Mesodermal cell (in vitro differentiated cells): ENCODE data around the gene SLC33A1.

Experiments
- H3K27ac ChIP-seq: 2 replicates; pipeline ENCODE4 v1.7.0; 2013; ENCODE audit warnings: mild to moderate bottlenecking, low read depth, low read length, moderate library complexity; ENCODE audit not compliant: severe bottlenecking
- H3K36me3 ChIP-seq: 2 replicates; pipeline ENCODE4 v1.7.1; 2013; ENCODE audit warnings: mild to moderate bottlenecking, low read length, moderate library complexity; ENCODE audit not compliant: control insufficient read depth, insufficient read depth
- H3K4me1 ChIP-seq: one replicate; pipeline ENCODE4 v1.7.1; 2013; ENCODE audit warnings: mild to moderate bottlenecking, low read length; ENCODE audit not compliant: insufficient read depth, control insufficient read depth, poor library complexity, severe bottlenecking
- H3K4me3 ChIP-seq: 2 replicates; pipeline ENCODE4 v1.7.0; 2013; ENCODE audit warnings: low read length, control low read depth, mild to moderate bottlenecking; ENCODE audit not compliant: insufficient read depth, poor library complexity, severe bottlenecking; ENCODE audit errors: extremely low read depth
- H3K9me3 ChIP-seq: 2 replicates; pipeline ENCODE4 v1.7.1; 2013; ENCODE audit warnings: mild to moderate bottlenecking, low read length, moderate library complexity; ENCODE audit not compliant: control insufficient read depth
- WGBS, 2 experiments: methylation state at CpG; one replicate each; pipeline ENCODE4 v1.1.5; 2013; ENCODE audit warnings: missing lambda C conversion rate in 2 of 2; ENCODE audit not compliant: insufficient coverage in 2 of 2; 5-methylcytosine and 5-hydroxymethylcytosine counted together

SLC33A1 gene

DNA sequence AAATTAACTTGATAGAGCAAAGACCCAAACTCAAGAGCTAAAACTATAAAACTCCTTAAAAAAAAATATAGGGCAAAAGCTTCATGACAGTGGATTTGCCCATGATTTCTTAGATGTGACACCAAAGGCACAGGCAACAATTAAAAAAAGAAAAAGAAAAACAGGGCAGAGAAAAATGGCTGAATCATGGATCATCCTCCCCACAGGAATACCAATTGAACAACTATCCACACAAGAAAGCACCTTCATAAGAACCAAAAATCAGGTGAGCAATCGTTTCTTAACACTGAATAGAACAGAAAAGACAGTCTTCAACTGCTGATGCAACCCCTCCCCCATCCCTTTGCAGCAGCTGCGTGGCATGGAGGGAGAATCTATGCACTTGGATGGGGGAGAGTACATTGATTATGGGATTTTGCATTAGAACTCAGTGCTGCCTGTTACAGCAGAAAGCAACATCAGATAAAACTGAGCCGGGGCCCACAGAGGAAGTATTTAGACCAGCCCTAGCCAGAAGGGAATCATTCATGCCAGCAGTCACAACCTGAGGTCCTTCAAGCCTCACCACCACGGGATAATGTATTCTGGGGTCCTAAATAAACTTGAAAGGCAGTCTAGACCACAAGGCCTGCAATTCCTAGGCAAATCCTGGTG is 63.8 kb downstream of the SLC33A1 start:
- no peaks in the 10 kb centered on the region for H3K9me3 ChIP-seq
- 85% methylated on average over 2 to 3 of the region's 4 CpGs for WGBS, 2 experiments
- H3K4me1 ChIP-seq = no peaks in the 10 kb centered on the region
- no peak overlapping the region for H3K4me3 ChIP-seq
- H3K36me3 ChIP-seq = no peaks in the 10 kb centered on the region
- H3K27ac ChIP-seq = no peak overlapping the region

DNA sequence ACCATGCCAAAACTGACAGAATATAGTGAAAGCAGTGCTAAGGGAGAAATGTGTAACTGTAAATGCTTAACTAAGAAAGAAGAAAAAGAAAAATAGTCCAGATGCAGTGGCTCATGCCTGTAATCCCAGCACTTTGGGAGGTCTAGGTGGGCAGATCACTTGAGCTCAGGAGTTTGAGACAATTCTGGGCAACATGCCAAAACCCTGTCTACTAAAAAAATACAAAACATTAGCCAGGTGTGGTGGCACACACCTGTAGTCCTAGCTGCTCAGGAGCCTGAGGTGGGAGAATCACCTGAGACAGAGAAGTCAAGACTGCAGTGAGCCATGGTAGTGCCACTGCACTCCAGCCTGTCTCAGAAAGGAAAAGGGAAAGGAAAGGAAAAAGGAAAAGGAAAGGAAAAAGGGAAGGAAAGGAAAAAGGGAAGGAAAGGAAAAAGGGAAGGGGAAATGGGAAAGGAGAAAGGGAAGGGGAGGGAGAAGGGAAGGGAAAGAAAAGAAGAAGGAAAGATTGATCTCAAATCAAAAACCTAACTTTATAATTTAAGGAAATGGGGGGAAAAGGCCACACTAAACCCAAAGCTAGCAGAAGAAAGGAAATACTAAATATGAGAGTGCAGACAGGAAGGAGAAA is 68.4 kb downstream of the SLC33A1 start:
- H3K27ac ChIP-seq = no peak overlapping the region
- H3K36me3 ChIP-seq = no peaks in the 10 kb centered on the region
- peaks cover 7% of the 10 kb centered on the region for H3K9me3 ChIP-seq
- no peak overlapping the region for H3K4me3 ChIP-seq
- H3K4me1 ChIP-seq = no peaks in the 10 kb centered on the region

DNA sequence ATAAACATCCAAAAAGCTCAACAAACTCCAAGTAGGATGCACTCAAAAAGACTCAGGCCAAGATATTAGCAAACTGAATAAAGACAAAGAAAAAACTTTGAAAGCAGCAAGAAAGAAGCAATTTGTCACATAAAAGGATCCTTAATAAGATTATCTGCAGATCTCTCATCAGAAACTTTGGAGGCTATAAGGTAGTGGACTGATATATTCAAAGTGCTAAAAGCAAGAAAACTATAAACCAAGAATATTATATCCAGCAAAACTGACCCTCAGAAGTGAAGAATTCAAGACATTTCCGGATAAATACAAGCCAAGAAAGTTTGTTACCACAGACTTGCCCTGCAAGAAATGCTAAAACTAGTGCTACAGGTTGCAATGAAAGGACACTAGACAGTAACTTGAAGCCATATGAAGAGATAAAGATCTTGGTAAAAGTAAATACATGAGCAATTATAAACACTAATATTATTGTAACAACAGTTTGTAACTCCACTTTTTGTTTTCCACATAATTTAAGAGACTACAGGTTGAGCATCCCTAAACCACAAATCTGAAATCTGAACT is 71.8 kb downstream of the SLC33A1 start:
- peaks cover 7% of the 10 kb centered on the region for H3K9me3 ChIP-seq
- no peaks in the 10 kb centered on the region for H3K36me3 ChIP-seq
- H3K4me3 ChIP-seq = no peak overlapping the region
- no peaks in the 10 kb centered on the region for H3K4me1 ChIP-seq
- H3K27ac ChIP-seq = no peak overlapping the region
- WGBS, 2 experiments = 83% methylated on average over 1 of the region's 1 CpG; no CpG with 5 or more reads in 1 of the 2 experiments

DNA sequence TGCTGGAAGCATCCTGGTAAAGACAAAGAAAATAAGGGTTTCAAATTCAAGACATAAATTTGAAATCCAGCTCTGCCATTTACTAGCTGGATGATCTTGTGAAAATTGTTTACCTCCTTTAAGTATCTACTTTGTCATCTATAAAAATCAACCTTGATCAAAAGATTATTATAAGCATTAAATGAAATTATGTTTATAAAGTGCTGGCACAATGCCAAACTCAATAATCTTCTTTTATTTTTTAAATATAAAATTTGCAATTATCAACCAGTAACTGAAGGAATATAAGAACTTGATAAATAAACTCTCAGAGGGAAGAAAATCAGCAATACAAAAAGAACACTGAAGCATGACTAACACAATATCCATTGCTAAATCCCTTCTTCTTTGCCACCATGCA is 73.9 kb downstream of the SLC33A1 start:
- peaks cover 7% of the 10 kb centered on the region for H3K9me3 ChIP-seq
- no peak overlapping the region for H3K27ac ChIP-seq
- no peaks in the 10 kb centered on the region for H3K4me1 ChIP-seq
- H3K4me3 ChIP-seq = no peak overlapping the region
- H3K36me3 ChIP-seq = no peaks in the 10 kb centered on the region

DNA sequence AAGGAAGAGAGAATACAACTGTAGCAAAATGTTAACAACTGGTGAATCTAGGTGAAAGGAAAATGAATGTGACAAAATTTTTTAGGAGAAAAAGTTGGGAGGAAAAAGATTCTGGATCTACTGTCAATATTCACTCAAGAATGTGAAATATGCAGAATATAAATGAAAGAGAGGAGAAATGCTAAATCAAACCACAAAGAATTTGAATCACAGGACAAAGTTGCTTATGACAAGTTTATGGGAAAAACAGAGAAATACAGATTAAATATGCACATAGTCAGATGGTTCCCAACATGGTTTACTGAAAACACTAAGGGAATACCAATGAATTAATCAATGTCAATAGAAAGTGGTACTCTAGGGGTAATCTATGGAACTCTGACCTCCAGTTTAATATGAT is 75.8 kb downstream of the SLC33A1 start:
- H3K9me3 ChIP-seq = peaks cover 7% of the 10 kb centered on the region
- H3K27ac ChIP-seq = no peak overlapping the region
- no peaks in the 10 kb centered on the region for H3K4me1 ChIP-seq
- H3K36me3 ChIP-seq = no peaks in the 10 kb centered on the region
- H3K4me3 ChIP-seq = no peak overlapping the region

DNA sequence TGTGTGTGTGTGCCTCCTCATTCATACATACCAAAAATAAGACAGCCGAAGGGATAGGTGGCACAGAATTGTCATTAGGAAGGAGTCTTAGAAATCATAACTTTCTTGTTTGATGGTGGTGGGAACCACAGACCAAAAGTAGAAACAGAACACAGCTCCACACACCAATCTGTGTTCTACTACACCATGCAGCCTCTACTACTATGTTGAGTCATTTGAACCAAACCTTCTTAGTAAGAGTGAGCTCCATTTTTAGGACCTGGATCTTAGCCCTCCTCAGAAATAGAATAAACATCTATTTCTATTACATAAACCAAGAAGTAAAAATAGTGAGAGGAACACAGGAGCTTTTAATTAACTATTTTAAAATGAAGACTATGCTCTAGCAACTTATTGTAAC is 81.4 kb downstream of the SLC33A1 start:
- H3K36me3 ChIP-seq = no peaks in the 10 kb centered on the region
- no CpG with 5 or more reads among the region's 1 CpG for WGBS, 2 experiments
- H3K4me1 ChIP-seq = no peaks in the 10 kb centered on the region
- H3K27ac ChIP-seq = no peak overlapping the region
- H3K9me3 ChIP-seq = peaks cover 7% of the 10 kb centered on the region
- H3K4me3 ChIP-seq = no peak overlapping the region

DNA sequence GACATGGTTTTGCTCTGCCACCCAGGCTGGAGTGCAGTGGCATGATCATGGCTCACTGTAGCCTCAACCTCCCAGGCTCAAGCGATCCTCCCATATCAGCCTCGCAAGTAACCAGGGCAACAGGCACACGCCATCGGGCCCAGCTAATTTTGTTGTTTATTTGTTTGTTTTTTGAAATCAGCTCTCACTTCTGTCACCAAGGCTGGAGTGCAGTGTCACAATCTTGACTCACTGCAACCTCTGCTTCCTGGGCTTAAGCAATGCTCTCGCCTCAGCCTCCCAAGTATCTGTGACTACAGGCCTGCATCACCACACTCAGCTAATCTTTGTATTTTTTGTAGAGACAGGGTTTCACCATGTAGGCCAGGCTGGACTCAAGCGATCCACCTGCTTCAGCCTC is 83.1 kb downstream of the SLC33A1 start:
- peaks cover 7% of the 10 kb centered on the region for H3K9me3 ChIP-seq
- no peaks in the 10 kb centered on the region for H3K36me3 ChIP-seq
- WGBS, 2 experiments = 83 to 95% methylated on average over 3 to 4 of the region's 6 CpGs
- H3K27ac ChIP-seq = no peak overlapping the region
- no peak overlapping the region for H3K4me3 ChIP-seq
- H3K4me1 ChIP-seq = no peaks in the 10 kb centered on the region
